GM10248 (cell line): ENCODE measurements around the gene TM9SF2.

ENCODE experiments used
- CTCF ChIA-PET: fragments of 300-600 bp; sonication (Branson Sonifier 250); formaldehyde crosslinking; extraction: SDS; loops from one replicate; lab custom pipeline; 2021; ENCODE audit warnings: antibody characterized with exemption; lab: Yijun Ruan, JAX
- POLR2A ChIA-PET: fragments of 350-650 bp; sonication (Branson Sonifier 250); formaldehyde crosslinking; extraction: SDS; loops from one replicate; lab custom pipeline; 2020; ENCODE audit warnings: antibody characterized with exemption; lab: Yijun Ruan, JAX
- DNase-seq: peaks from one replicate; pipeline ENCODE4 v3.0.0; 2012; ENCODE audit errors: extremely low spot score
- TF ChIP-seq, protein P1 (sequence below): IDR thresholded peaks from 2 replicates; pipeline ENCODE4 v1.5.1; 2012; ENCODE audit warnings: mild to moderate bottlenecking, low read depth; ENCODE audit errors: extremely low read depth, missing control alignments, control extremely low read depth

Gene TM9SF2

DNA sequence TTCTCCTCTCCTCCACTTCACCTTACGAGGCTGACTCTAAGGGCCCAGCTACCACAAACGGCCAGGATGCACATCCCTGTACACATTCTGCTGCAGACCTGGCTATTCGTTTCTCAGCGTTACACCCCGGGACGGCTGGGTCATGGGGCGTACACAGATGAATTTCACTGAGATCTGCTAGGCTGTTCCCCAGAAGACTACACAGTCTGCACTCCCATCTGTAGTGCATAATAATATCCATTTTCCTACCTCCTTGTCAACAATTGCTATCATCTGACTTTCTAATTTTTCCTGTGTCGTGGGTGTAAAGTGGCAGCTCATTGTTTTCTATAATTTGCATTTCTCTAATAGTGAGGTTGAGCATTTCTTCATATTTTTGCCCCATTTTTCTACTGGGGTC lies 85.7 kb downstream of the TM9SF2 start:
- ChIA-PET CTCF (interaction anchor here (2.4 kb wide), 1 partner anchor 9 kb away, joined by 9 read pairs; no protein-coding TSS in a partner anchor), POLR2A (no interaction called here)
- DNase-seq: no peak
- TF ChIP-seq, protein P1, sequence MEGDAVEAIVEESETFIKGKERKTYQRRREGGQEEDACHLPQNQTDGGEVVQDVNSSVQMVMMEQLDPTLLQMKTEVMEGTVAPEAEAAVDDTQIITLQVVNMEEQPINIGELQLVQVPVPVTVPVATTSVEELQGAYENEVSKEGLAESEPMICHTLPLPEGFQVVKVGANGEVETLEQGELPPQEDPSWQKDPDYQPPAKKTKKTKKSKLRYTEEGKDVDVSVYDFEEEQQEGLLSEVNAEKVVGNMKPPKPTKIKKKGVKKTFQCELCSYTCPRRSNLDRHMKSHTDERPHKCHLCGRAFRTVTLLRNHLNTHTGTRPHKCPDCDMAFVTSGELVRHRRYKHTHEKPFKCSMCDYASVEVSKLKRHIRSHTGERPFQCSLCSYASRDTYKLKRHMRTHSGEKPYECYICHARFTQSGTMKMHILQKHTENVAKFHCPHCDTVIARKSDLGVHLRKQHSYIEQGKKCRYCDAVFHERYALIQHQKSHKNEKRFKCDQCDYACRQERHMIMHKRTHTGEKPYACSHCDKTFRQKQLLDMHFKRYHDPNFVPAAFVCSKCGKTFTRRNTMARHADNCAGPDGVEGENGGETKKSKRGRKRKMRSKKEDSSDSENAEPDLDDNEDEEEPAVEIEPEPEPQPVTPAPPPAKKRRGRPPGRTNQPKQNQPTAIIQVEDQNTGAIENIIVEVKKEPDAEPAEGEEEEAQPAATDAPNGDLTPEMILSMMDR: no peak

- TF ChIP-seq, protein P1: no peak
- DNase-seq: no peak
- CTCF ChIA-PET: interaction anchor here (2.4 kb wide), 1 partner anchor 10 kb away, joined by 9 read pairs; no protein-coding TSS in a partner anchor
- POLR2A ChIA-PET: no interaction called here
Observed at GRCh38 chr13:99587893-99588606, 86.8 kb downstream of the TM9SF2 start.

- POLR2A ChIA-PET: no interaction called here
- CTCF ChIA-PET: interaction anchor here (1.0 kb wide), 1 partner anchor 30 kb away, joined by 4 read pairs; no protein-coding TSS in a partner anchor
- TF ChIP-seq, protein P1: no peak
- DNase-seq: no peak
Observed at GRCh38 chr13:99589575-99589974, 88.3 kb downstream of the TM9SF2 start.

DNA sequence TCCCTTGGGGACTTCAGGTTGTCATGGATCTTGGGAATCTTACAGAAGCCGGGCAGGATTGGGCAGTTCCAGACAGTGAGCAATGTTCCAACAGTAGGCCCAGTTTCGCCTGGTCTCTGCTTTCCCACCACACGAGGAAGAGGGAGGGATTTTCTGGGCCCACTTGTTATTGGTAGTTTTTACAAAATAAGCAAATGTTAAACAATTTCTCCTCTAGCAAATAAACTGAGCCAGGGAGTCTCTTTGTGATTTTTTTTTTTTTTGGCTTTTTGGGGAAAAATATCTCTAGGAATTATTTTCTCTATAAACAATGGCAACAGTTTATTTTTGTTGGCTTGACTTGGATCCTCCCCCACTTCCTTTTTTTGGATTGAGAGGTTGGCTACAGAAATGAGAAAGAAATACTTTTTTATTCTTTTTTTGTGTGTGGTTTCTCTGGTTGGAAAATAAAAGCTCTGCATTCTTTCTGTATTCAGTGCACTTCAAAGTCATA lies 89.3 kb downstream of the TM9SF2 start:
- ChIA-PET CTCF (interaction anchor here (1.0 to 1.2 kb wide), 2 partner anchors 13 to 31 kb away, joined by 4 to 6 read pairs; no protein-coding TSS in a partner anchor), POLR2A (no interaction called here)
- no peak for DNase-seq
- TF ChIP-seq, protein P1: no peak

DNA sequence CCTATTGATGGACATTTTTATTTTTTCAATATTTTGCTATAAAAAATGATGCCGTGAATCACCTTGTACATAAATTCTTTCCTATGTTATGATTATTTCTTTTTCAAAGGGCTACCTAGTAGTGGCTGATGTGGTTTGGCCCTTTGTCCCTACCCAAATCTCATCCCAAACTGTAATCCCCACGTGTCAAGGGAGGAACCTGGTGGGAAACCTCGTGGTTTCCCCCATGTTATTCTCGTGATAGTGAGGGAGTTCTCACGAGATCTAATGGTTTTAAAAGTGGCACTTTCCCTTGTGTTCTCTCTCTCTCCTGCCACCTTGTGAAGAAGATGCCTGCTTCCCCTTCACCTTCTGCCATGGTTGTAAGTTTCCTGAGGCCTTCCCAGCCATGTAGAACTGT lies 94.9 kb downstream of the TM9SF2 start:
- ChIA-PET POLR2A (no interaction called here), CTCF (no interaction called here)
- TF ChIP-seq, protein P1: no peak
- DNase-seq: no peak

- no peak for DNase-seq
- CTCF ChIA-PET: interaction anchor here (1.5 kb wide), 1 partner anchor 36 kb away, joined by 3 read pairs; no protein-coding TSS in a partner anchor
- POLR2A ChIA-PET: no interaction called here
- TF ChIP-seq, protein P1: no peak
Observed at GRCh38 chr13:99600318-99600717, 99.0 kb downstream of the TM9SF2 start.
